A172 (cell line): ENCODE results near the gene CCNL1. TPM values are rescaled to one million over a fixed set of nuclear protein-coding genes. Genes with fewer than 3 reads are reported as not detected.
A peak's percentile ranks its signal among the peaks of the same experiment; 100 is the strongest.
"Not testable (repeated sequence)": the region's sequence is repeated elsewhere in the genome, so short reads cannot be mapped to it uniquely, and the experiment has no call there.

ENCODE experiments used
- DNase-seq: peaks from one replicate; pipeline ENCODE4 v3.0.0-alpha.2; 2015; ENCODE audit warnings: low spot score
- total RNA-seq: library from RNA; depleted of rRNA; stranded (reverse); fragments of >200 nt; shearing (Covaris generic); gene quantifications from 2 replicates; pipeline ENCODE4 v1.2.3, GENCODE V29; 2014

The CCNL1 gene
- total RNA-seq, 1 experiment from 2014 or later = 75.0 TPM

DNA sequence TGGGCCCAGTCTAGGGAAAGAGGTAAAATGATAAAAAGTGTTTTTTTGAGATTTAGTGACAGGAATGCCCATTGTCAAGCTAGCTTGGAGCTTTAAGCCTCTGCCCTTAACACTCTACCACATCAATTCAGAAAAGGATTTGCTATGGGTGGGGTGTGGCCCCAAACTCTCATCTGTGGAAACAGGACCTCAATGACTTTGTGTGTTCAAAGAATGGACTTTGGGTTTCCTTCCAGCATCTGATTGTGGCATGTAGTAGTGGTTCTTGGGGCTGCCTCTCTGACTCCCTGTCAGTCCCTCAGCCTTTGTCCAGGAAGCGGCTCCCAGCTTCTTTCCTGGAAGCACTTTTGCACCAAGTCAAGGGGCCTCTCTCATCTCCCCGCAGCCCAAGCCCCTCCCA lies 56.1 kb downstream of the CCNL1 start:
- no peak for DNase-seq

DNA sequence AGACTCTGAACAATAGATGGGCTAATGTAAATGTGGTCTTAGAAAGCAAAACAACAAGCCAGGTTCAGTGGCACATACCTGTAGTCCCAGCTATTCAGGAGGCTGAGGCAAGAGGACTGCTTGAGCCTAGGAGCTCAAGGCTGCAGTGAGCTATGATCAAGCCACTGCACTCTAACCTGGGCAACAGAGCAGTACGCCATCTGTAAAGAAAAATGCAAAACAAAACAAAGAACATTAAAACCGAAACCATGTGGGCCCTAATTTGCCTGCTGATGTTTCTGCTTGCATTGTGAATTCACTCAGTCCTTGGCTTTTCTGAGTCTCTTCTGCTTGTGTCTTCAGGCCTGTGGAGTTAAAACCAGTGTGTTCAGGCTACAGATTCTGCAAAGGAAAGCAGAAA lies 56.7 kb downstream of the CCNL1 start:
- DNase-seq = no peak

DNA sequence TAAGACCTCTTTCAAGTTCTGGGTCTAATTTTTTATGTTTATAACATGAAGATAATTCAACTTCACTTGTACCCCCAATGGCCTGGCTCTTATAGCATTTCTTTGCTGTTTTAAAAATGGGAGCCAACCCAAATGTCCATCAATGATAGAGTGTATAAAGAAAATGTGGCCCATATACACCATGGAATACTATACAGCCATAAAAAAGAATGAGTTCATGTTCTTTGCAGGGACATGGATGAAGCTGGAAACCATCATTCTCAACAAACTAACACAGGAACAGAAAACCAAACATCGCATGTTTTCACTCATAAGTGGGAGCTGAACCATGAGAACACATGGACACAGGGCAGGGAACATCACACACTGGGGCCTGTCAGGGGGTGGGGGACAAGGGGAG lies 57.4 kb downstream of the CCNL1 start:
- not testable (repeated sequence) for DNase-seq

DNA sequence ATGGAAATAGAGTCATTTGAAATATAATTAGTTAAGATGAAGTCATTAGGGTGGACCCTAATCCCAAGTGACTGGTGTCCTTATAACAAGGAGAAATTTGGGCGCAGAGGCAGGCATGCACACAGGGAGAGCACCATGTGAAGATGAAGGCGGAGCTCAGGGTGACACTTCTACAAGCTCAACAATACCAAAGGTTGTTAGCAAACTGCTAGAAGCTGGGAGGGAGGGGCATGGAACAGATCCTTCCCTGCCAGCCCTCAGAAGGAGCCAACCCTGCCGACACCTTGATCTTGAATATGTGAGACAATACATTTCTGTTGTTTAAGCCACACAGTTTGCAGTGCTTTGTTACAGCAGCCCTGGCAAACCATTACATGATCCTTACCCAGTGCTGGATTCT lies 57.8 kb downstream of the CCNL1 start:
- no peak for DNase-seq

DNA sequence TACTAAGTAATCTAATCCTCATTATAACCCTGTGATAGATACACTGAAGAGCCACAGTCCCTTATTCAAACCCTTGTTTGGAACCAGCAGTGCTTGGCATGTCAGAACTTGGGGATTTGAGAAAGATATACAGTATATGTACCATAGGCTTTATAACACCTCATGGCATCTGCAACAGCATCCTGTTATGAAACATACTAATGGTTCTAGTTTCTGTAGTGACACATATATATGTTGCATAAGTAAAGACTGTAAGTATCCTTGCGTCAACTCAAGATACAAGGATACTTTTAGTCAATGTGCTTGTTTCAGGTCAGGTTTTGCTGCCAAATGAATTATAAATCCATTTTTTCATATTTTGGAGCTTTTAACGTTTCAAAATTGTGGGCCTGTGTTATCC lies 58.5 kb downstream of the CCNL1 start:
- no peak for DNase-seq

DNA sequence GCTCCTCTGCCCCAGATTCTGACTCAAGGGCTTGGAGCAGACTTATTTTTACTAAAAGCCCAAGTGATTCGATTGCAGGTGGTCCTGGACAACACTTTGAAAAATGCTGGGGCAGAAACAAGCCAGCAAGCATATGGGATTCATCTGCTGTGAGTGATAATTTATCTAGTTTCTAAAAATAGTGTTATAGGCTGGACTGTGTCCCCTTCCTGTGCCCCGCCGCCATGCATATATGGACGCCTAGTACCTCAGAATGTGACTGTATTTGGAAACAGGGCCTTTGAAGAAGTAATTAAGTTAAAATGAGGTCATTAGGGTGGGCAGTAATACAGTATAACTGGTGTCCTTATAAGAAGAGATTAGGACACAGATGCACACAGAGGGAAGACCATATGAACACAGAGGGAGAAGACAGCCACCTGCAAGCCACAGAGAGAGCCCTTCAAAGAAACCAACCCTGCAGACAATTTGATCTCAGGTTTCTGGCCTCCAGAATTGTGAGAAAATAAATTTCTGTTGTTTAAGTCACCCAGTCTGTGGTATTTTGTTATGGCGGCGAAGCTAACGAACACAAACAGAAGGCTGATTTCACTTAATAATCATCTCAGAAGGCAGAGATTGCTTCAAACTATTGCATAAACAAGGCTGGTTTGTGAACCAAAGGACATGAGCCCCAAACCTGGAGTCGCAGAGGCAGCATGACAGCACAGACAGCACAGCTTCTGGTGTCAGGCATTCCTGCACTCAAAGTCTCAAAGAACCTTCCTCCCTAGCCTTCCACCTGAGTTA lies 59.1 kb downstream of the CCNL1 start:
- DNase-seq = no peak

DNA sequence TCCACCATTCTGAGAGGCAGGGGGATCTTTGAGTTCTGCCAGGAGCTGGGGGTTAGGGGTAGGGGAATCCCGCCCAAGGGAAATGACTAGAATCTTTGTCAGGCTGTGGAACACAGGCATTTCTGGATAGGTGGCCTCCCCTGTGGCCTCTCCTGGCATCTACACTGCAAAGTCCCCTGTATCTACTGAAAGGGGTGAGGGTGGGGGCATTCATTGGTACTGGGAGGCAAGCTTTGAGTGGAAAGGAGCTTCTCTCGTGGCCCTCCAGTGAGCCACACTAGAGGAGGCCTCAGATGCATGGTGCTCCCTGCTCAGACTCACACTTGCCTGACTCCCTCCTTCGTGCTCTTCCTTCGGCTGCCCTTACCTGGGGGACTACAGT lies 59.9 kb downstream of the CCNL1 start:
- no peak for DNase-seq

DNA sequence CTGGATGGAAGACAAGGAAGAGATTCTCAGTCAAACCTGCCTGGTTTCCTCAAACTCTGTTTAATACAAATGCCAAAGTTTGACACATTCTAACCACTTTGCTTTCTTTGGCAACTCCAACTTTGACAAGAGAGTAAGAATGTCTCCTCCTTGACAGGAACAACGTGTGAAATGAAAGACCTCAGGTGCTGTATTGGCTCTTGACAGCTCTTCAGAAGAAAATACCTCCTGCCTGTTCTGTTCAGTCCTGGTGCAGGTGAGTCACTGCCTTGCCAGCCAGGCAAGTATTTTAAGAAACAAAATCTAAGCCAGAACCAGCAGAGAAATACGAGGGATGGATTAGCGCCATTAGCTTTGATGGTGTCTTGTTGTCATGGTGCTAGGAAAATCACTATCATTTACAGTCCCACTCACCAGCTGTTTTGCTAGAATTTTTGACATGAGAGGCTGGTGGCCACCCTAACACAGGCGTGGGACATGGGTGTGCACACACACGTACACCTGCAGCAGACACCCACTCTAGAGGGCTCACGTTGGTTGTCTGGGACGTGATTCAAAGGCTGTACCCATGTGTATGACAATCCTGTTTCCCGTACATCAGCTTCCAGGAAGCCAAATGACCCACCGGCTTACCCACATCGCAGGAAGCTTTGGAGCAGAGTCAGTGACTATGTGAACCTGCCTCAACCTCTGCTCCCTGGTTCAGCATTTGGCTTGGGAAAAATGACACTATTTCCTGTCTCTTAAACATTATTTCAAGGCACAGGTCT lies 60.4 kb downstream of the CCNL1 start:
- no peak for DNase-seq

DNA sequence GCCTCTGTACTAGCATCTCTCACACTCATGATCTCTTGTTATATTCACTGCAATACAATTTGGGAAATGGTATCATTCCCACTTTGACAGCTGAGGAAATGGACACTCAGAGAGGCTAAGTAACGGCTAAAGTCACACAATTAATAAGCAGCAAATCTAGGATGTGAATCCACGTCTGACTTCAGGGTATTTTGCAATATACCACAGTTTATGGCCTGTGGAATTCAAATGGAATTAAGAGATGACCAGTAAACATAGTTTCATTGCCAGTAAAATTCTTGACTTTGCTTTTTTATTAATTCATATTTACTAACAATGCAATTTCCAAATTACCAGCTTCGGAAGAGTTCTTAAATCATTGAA lies 61.1 kb downstream of the CCNL1 start:
- no peak for DNase-seq

DNA sequence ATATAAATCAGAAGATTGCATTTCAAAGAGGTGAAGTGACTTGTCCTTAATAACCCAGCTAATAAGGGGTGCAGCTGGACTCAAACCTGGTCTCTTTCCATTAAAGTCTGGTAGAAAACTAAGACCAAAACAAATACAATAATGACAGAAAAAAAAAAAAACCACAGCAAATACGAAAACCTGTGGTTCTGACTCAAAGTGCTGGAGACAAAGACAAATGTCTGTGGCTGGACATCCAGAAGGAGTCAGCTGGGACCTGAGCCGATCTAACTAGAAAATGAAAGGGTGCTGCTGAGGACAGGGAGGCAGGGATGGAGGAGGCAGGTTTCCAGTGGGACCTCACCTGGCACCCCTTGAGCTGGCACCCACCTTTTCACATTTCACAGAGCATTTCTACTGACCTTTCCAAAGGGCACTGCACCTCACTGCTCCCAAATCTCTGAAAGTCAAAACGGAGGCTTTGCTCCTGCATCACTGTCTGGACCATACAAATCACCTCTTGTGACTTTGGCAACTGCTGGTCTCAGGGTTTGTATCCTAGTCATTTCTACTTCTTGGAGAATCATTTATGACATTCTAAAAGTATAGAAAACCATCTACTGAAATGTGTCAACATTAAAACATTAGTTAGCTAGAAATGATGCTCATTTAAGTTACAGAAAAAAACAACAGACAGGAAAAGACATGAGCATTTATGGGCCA lies 61.7 kb downstream of the CCNL1 start:
- peak; percentile 42 for DNase-seq
